NCI-H82 (cell line): Measurements from ENCODE around the gene ASMTL.
"Not testable (repeated sequence)": the region's sequence is repeated elsewhere in the genome, so short reads cannot be mapped to it uniquely, and the experiment has no call there.

Source experiments
- DNase-seq: peaks from one replicate; lab custom pipeline; 2025; lab: John Stamatoyannopoulos, UW

ASMTL gene

GRCh38 chrX:1403867-1404266 is 48.8 kb downstream of the ASMTL start:
- DNase-seq: not testable (repeated sequence)

GRCh38 chrX:1403228-1403627 is 49.5 kb downstream of the ASMTL start:
- no peak for DNase-seq

- DNase-seq: no peak
Observed at GRCh38 chrX:1401611-1402430, 50.9 kb downstream of the ASMTL start.

GRCh38 chrX:1400742-1401471 is 51.8 kb downstream of the ASMTL start:
- no peak for DNase-seq

GRCh38 chrX:1400049-1400448 is 52.7 kb downstream of the ASMTL start:
- DNase-seq: no peak

- DNase-seq: no peak
Observed at GRCh38 chrX:1398431-1399340, 54.0 kb downstream of the ASMTL start.

GRCh38 chrX:1397441-1398270 is 55.1 kb downstream of the ASMTL start:
- DNase-seq: no peak

- DNase-seq: no peak
Observed at GRCh38 chrX:1397001-1397400, 55.7 kb downstream of the ASMTL start.

- DNase-seq: no peak
Observed at GRCh38 chrX:1395646-1396216, 57.0 kb downstream of the ASMTL start.

GRCh38 chrX:1394731-1395501 is 57.8 kb downstream of the ASMTL start:
- DNase-seq: no peak

GRCh38 chrX:1393871-1394615 is 58.7 kb downstream of the ASMTL start:
- no peak for DNase-seq

- DNase-seq: no peak
Observed at GRCh38 chrX:1392376-1393068, 60.2 kb downstream of the ASMTL start.

- no peak for DNase-seq
Observed at GRCh38 chrX:1391707-1392375, 60.9 kb downstream of the ASMTL start, which contains the start of gene SLC25A6. TSS of gene SLC25A6 (minus strand) at chrX:1392113. CDS start at chrX:1392009, 104 bp downstream.

GRCh38 chrX:1391370-1391706 is 61.4 kb downstream of the ASMTL start:
- no peak for DNase-seq

- DNase-seq: no peak
Observed at GRCh38 chrX:1390621-1391369, 61.9 kb downstream of the ASMTL start.

- DNase-seq: no peak
Observed at GRCh38 chrX:1389993-1390285, 62.8 kb downstream of the ASMTL start.

GRCh38 chrX:1389181-1389992 is 63.3 kb downstream of the ASMTL start:
- no peak for DNase-seq
